GM23338 (cell line): ENCODE data around the gene NAAA. TPM values are rescaled to one million over a fixed set of nuclear protein-coding genes. Genes with fewer than 3 reads are reported as not detected.

Experiments
- ATAC-seq: fragments of 200-7000 bp; cut with Tn5 transposase; 3 replicates; pipeline ENCODE4 v1.9.1; 2020
- DNase-seq: peaks from one replicate; pipeline ENCODE4 v3.0.0-alpha.2; 2015; ENCODE audit warnings: low spot score
- H2AFZ ChIP-seq: fragments of 200-600 bp; sonication (generic); 2 replicates; pipeline ENCODE4 v1.8.0; 2016; ENCODE audit warnings: antibody characterized with exemption, mild to moderate bottlenecking, moderate library complexity
- H3F3A ChIP-seq: fragments of 200-600 bp; sonication (generic); replicated peaks from 2 replicates; pipeline ENCODE4 v1.8.0; 2017; ENCODE audit warnings: antibody characterized with exemption, mixed run types, low read depth
- H3K27ac ChIP-seq: fragments of 200-600 bp; sonication (generic); 2 replicates; pipeline ENCODE4 v1.6.1; 2016; ENCODE audit warnings: low read depth
- H3K27me3 ChIP-seq: fragments of 200-600 bp; sonication (generic); 2 replicates; pipeline ENCODE4 v1.8.0; 2016; ENCODE audit warnings: mild to moderate bottlenecking, mixed run types, moderate library complexity; ENCODE audit not compliant: insufficient read depth
- H3K36me3 ChIP-seq: fragments of 200-600 bp; sonication (generic); 2 replicates; pipeline ENCODE4 v1.8.0; 2016; ENCODE audit warnings: mild to moderate bottlenecking; ENCODE audit not compliant: insufficient read depth
- H3K4me1 ChIP-seq: fragments of 200-600 bp; sonication (generic); 2 replicates; pipeline ENCODE4 v1.8.0; 2016; ENCODE audit warnings: mild to moderate bottlenecking, moderate library complexity; ENCODE audit not compliant: insufficient read depth
- H3K4me2 ChIP-seq: fragments of 200-600 bp; sonication (generic); 2 replicates; pipeline ENCODE4 v1.7.1; 2017; ENCODE audit warnings: mixed run types
- H3K4me3 ChIP-seq: fragments of 200-600 bp; sonication (generic); 2 replicates; pipeline ENCODE4 v1.6.1; 2016; ENCODE audit warnings: mixed run types
- H3K79me2 ChIP-seq: fragments of 200-600 bp; sonication (generic); replicated peaks from 2 replicates; pipeline ENCODE4 v1.8.0; 2017; ENCODE audit warnings: mild to moderate bottlenecking; ENCODE audit not compliant: insufficient read depth
- H3K9me2 ChIP-seq: fragments of 200-600 bp; sonication (generic); 2 replicates; pipeline ENCODE4 v1.8.0; 2017; ENCODE audit not compliant: insufficient read depth
- H4K20me1 ChIP-seq: fragments of 200-600 bp; sonication (generic); replicated peaks from 2 replicates; pipeline ENCODE4 v1.8.0; 2017; ENCODE audit warnings: mild to moderate bottlenecking; ENCODE audit not compliant: insufficient read depth
- H3K27ac Mint-ChIP-seq: 2 replicates; pipeline ENCODE4 v1.8.0; 2020; ENCODE audit warnings: inconsistent platforms, mild to moderate bottlenecking, moderate library complexity, mixed read lengths
- H3K27me3 Mint-ChIP-seq: 3 replicates; pipeline ENCODE4 v1.8.0; 2022; ENCODE audit warnings: low read depth, mild to moderate bottlenecking, moderate library complexity, mixed read lengths, inconsistent platforms; ENCODE audit not compliant: insufficient read depth, poor library complexity
- H3K36me3 Mint-ChIP-seq: 3 replicates; pipeline ENCODE4 v1.8.0; 2021; ENCODE audit warnings: low read depth, mild to moderate bottlenecking, inconsistent platforms, moderate library complexity, mixed read lengths
- H3K4me1 Mint-ChIP-seq: 3 replicates; pipeline ENCODE4 v1.8.0; 2020; ENCODE audit warnings: mild to moderate bottlenecking, inconsistent platforms, mixed read lengths
- H3K4me3 Mint-ChIP-seq: 3 replicates; pipeline ENCODE4 v1.8.0; 2021; ENCODE audit warnings: moderate library complexity, mild to moderate bottlenecking, inconsistent platforms, mixed read lengths
- H3K9me3 Mint-ChIP-seq: 3 replicates; pipeline ENCODE4 v1.8.0; 2020; ENCODE audit warnings: moderate library complexity, mild to moderate bottlenecking, inconsistent platforms, mixed read lengths
- CREB1 ChIP-seq: fragments of 250-450 bp; sonication (Bioruptor Pico); IDR thresholded peaks from 2 replicates; pipeline ENCODE4 v1.5.0; 2020; ENCODE audit warnings: low read depth, mild to moderate bottlenecking, moderate library complexity
- CTCF ChIP-seq, 2 experiments: fragments of 200-600 bp in 1 of 2; sonication (generic) in 1 of 2; conservative IDR thresholded peaks; 2 replicates each; pipeline versions ENCODE4 v1.5.1 to v1.6.1; 2016 to 2017; ENCODE audit warnings: antibody characterized with exemption in 2 of 2, low read depth in 2 of 2, mild to moderate bottlenecking in 2 of 2, moderate library complexity in 1 of 2
- ETS1 ChIP-seq: IDR thresholded peaks from 2 replicates; pipeline ENCODE4 v1.6.1; 2016; ENCODE audit warnings: antibody characterized with exemption
- EZH2 ChIP-seq: fragments of 200-600 bp; sonication (generic); IDR thresholded peaks from one replicate; pipeline ENCODE4 v1.8.0; 2017; ENCODE audit warnings: antibody characterized with exemption, mild to moderate bottlenecking, low read depth; ENCODE audit not compliant: unreplicated experiment
- EZH2phosphoT487 ChIP-seq: fragments of 200-600 bp; sonication (generic); IDR thresholded peaks from one replicate; pipeline ENCODE4 v1.8.1; 2018; ENCODE audit warnings: antibody characterized with exemption; ENCODE audit not compliant: unreplicated experiment
- JUNB ChIP-seq: IDR thresholded peaks from one replicate; pipeline ENCODE4 v1.6.1; 2016; ENCODE audit warnings: antibody characterized with exemption; ENCODE audit not compliant: unreplicated experiment
- POLR2AphosphoS5 ChIP-seq: IDR thresholded peaks from 2 replicates; pipeline ENCODE4 v1.6.1; 2016; ENCODE audit warnings: antibody characterized with exemption, low read depth
- STAT1 ChIP-seq: IDR thresholded peaks from one replicate; pipeline ENCODE4 v1.6.1; 2016; ENCODE audit warnings: antibody characterized with exemption; ENCODE audit not compliant: unreplicated experiment
- ZNF462 ChIP-seq: fragments of 250-450 bp; sonication (Bioruptor Pico); IDR thresholded peaks from 2 replicates; pipeline ENCODE4 v1.5.0; 2020; ENCODE audit warnings: mild to moderate bottlenecking, moderate library complexity
- polyA plus RNA-seq: library from polyadenylated mRNA; unstranded; fragments of >200 nt; fragmentation: Nextera tagmentation; extraction: Ambion mirVana; gene quantifications from 2 replicates; pipeline ENCODE4 v1.2.1, GENCODE V29; 2016
- total RNA-seq: library from RNA; depleted of rRNA; stranded (reverse); fragments of >200 nt; shearing (Covaris generic); gene quantifications from 2 replicates; pipeline ENCODE4 v1.2.3, GENCODE V29; 2014
- TF ChIP-seq, protein P1 (sequence below): IDR thresholded peaks from one replicate; pipeline ENCODE4 v1.6.1; 2018; ENCODE audit warnings: antibody characterized with exemption; ENCODE audit not compliant: unreplicated experiment

NAAA gene
- total and polyA plus RNA-seq, 2 experiments from 2014 or later, result 13.2 to 36.6 TPM

DNA sequence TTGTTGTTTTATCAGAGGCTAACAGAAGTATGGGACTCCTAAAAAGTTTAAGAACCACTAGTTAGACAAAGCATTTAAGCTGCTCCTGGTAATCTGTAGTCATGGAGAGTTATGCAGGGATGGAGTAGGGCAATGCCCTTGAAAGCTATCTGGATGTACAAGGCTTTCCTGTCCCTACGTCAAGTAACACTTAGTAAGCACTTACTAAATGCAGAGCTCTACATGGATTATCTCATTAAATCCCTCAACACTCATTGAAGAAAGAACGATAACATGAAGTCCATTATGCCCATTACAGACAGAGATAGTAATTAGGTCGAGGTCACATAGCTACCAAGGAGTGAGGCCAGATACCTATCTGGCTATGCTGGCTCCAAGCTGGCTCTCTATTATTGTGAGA, 71.7 kb downstream of the NAAA start:
- TF ChIP-seq ETS1 (no peak), EZH2 (no peak)
- Histone ChIP-seq H3K4me1 (no peaks in the 10 kb centered on the region), H3F3A (no peaks in the 10 kb centered on the region), H4K20me1 (no peaks in the 10 kb centered on the region), H3K4me2 (no peak overlapping the region), H3K9me2 (no peaks in the 10 kb centered on the region), H3K79me2 (no peaks in the 10 kb centered on the region), H3K27me3 (no peaks in the 10 kb centered on the region), H3K4me3 (no peak overlapping the region), H3K27ac (no peak overlapping the region), H3K36me3 (no peaks in the 10 kb centered on the region), H2AFZ (no peak overlapping the region)
- ATAC-seq (no peak), DNase-seq (no peak)
- no peak overlapping the region for H3K27ac Mint-ChIP-seq
- no peaks in the 10 kb centered on the region for H3K9me3 Mint-ChIP-seq
- no peaks in the 10 kb centered on the region for H3K36me3 Mint-ChIP-seq
- H3K27me3 Mint-ChIP-seq, result peaks cover 4% of the 10 kb centered on the region
- no peaks in the 10 kb centered on the region for H3K4me1 Mint-ChIP-seq
- H3K4me3 Mint-ChIP-seq, result no peak overlapping the region

GRCh38 chr4:75867130-75867529, 73.7 kb downstream of the NAAA start:
- Mint-ChIP-seq H3K36me3 (no peaks in the 10 kb centered on the region), H3K9me3 (no peaks in the 10 kb centered on the region), H3K27me3 (peaks cover 5% of the 10 kb centered on the region), H3K4me3 (no peak overlapping the region), H3K27ac (no peak overlapping the region), H3K4me1 (no peaks in the 10 kb centered on the region)
- Histone ChIP-seq H2AFZ (peak overlapping the region; percentile 8; the same call in 1 of the 2 replicates), H3K27ac (no peak overlapping the region), H3K9me2 (no peaks in the 10 kb centered on the region), H3K27me3 (no peaks in the 10 kb centered on the region), H3K4me3 (no peak overlapping the region), H3K36me3 (no peaks in the 10 kb centered on the region), H3K79me2 (no peaks in the 10 kb centered on the region), H4K20me1 (no peaks in the 10 kb centered on the region), H3K4me1 (no peaks in the 10 kb centered on the region), H3F3A (no peaks in the 10 kb centered on the region), H3K4me2 (no peak overlapping the region)
- DNase-seq, result no peak
- no peak for ATAC-seq
- TF ChIP-seq CTCF (conservative IDR thresholded peaks at IDR 0.05; ENCODE audit: low read depth in 2 of 2) (no peak), JUNB (no peak), POLR2AphosphoS5 (no peak), CREB1 (no peak), EZH2phosphoT487 (no peak), EZH2 (no peak), ZNF462 (CRISPR knock-in tag) (no peak), STAT1 (no peak)
- TF ChIP-seq, protein P1, sequence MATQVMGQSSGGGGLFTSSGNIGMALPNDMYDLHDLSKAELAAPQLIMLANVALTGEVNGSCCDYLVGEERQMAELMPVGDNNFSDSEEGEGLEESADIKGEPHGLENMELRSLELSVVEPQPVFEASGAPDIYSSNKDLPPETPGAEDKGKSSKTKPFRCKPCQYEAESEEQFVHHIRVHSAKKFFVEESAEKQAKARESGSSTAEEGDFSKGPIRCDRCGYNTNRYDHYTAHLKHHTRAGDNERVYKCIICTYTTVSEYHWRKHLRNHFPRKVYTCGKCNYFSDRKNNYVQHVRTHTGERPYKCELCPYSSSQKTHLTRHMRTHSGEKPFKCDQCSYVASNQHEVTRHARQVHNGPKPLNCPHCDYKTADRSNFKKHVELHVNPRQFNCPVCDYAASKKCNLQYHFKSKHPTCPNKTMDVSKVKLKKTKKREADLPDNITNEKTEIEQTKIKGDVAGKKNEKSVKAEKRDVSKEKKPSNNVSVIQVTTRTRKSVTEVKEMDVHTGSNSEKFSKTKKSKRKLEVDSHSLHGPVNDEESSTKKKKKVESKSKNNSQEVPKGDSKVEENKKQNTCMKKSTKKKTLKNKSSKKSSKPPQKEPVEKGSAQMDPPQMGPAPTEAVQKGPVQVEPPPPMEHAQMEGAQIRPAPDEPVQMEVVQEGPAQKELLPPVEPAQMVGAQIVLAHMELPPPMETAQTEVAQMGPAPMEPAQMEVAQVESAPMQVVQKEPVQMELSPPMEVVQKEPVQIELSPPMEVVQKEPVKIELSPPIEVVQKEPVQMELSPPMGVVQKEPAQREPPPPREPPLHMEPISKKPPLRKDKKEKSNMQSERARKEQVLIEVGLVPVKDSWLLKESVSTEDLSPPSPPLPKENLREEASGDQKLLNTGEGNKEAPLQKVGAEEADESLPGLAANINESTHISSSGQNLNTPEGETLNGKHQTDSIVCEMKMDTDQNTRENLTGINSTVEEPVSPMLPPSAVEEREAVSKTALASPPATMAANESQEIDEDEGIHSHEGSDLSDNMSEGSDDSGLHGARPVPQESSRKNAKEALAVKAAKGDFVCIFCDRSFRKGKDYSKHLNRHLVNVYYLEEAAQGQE, result no peak
